HG03342 (cell line): ENCODE measurements around the gene FGB.
A peak's percentile ranks its signal among the peaks of the same experiment; 100 is the strongest.

Experiments
- ATAC-seq: cut with Tn5 transposase; IDR thresholded peaks from one replicate; pipeline ENCODE4 v1.9.1; 2021; ENCODE audit warnings: mild to moderate bottlenecking, moderate library complexity; ENCODE audit not compliant: unreplicated experiment

The FGB gene

DNA sequence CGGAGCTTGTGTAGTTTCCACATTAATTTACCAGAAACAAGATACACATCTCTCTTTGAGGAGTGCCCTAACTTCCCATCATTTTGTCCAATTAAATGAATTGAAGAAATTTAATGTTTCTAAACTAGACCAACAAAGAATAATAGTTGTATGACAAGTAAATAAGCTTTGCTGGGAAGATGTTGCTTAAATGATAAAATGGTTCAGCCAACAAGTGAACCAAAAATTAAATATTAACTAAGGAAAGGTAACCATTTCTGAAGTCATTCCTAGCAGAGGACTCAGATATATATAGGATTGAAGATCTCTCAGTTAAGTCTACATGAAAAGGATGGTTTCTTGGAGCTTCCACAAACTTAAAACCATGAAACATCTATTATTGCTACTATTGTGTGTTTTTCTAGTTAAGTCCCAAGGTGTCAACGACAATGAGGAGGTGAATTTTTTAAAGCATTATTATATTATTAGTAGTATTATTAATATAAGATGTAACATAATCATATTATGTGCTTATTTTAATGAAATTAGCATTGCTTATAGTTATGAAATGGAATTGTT, at the start of gene FGB:
TSS of gene FGB (plus strand) at position 315 of the 558 bp plus-strand sequence. CDS start at position 323, 8 bp downstream.
- ATAC-seq = no peak

GRCh38 chr4:154516318-154517029, 46.3 kb upstream of the FGB start:
- ATAC-seq = no peak

GRCh38 chr4:154517591-154517990, 45.2 kb upstream of the FGB start:
- ATAC-seq = no peak

GRCh38 chr4:154519214-154519613, 43.6 kb upstream of the FGB start:
- no peak for ATAC-seq

DNA sequence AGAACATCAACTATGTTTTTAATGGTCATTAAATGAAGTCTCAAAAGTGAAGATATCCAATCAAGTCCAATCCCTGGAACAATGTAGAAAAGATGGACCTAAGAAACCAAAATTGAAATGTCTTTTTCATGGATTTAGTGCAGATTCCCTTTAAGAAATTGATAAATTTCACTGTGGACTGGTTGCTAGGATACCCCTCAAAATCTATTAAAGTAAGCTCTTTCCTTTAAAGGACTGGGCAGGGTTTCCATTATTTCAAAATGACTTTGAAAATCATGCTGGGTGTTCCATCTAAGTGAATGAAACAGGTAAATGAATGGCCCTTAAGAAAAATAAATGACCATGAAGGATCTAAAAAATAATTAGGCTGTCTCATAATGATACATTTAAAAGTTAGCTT, 41.2 kb upstream of the FGB start:
- no peak for ATAC-seq

- peak; percentile 64 for ATAC-seq
Measured at GRCh38 chr4:154526151-154526550, 36.7 kb upstream of the FGB start.

DNA sequence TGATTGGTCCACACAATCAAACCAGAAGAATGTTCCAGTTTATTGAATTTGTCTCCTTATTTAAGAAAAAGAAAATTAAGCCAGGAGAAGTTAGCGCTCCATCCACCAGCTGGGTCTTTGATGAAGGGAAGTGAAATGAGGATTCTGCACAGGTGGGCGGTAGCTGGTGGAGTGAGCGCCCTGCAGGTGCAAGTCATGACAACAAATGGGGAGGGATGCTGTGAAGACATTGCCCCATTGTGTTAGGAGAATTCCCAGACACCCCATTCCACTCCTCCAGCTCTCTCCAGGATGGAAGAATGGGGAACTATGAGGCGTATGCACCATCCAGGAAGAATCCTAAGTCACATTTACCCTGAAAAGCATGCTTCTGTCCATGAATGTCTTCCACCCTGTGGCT, 35.5 kb upstream of the FGB start:
- no peak for ATAC-seq

DNA sequence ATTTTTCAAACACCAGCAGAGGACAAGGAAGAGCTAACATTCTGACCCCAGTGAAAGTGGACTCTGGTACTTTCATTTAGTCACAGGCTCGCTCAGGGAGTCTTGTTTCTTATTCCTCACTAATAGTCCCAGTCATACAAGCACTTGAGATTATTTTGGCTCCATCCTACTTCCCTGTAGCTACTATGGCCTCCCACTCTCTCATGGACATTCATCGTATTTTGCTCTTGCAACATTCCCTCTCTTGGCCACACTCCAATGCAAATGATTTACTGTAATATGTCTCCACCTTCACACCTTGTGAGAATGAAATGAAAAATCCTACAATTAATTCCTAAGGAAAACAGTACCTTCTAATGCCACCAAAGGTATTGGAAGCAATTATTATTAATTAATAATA, 33.9 kb upstream of the FGB start:
- no peak for ATAC-seq

DNA sequence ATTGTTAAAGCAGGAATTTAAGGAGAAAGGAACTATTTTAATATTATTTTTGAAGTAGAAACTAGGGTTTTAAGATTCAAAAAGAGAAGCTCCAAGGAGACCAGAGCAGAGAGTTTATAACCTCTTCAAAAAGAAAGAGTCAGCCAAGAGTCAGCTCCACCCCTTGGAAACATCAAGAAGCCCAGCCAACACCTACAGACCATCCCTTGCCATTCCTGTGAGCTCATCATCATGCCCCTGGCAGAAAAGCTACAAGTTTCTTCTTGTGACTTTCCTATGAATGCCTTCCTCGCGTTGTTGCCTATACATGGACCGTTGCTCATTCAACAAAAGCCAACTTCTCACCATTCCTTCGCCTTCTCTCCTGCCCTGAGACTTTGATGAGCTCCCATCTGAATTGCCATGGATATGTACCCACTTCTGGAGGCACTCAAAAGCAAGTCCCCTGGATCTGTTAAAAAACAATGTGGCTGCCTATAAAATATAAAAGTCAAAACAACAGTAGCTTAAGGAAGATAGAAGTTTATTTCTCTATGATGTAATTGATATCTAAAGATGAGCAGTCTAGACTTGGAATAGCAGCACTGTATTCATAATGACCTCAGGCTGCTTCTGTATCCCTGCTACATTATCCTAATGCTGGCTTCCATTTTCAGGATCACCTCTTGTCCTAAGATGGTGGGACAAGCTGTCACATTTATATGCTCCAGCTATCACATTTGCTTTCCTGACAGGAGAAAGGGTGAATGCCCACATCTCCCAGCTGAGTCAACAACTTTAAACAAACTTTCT, 32.9 kb upstream of the FGB start:
- no peak for ATAC-seq

DNA sequence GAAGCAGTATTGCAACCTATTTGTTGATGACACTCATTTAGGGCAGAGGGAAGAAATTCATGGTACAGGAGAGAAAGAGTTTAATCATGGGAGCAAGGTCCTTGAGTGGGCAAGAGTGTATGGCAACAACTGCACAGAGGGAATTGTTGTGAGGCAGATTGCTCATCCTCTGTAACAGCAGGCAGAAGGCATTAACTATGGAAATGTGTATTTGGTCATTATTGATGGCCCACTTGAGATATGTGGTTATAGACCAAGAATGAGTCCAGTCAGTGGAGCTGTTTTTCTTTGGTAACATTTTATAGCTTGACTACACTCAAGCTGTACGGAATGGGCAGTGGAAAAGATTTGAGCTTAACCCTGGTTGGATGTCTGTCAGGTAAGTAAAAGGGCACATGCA, 28.5 kb upstream of the FGB start:
- ATAC-seq = no peak

- no peak for ATAC-seq
Measured at GRCh38 chr4:154542271-154542879, 20.4 kb upstream of the FGB start.

DNA sequence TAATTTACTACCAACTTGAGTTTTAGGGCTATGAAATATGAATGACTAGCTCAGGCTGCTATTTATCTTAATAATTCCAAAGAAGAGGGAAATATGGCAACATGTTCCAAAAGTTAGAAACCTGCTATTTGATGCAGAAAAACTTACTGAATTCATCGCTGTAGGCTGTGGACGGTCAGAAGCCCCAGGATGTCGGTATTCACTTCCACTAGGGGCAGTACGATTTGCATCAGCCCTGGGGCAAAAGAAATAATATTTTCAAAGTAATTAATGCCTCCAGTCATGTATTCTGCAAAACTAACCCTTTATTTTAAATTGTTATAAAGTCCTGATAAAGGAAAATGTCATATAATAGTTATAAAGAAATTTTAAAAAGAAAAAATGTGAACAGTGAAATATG, 17.1 kb upstream of the FGB start:
- no peak for ATAC-seq

- peak; percentile 99 for ATAC-seq
Measured at GRCh38 chr4:154549894-154550790, 12.7 kb upstream of the FGB start, which contains the start of gene PLRG1. TSS of gene PLRG1 (minus strand) at chr4:154550400. CDS start at chr4:154550308, 92 bp downstream.

GRCh38 chr4:154551872-154552686, 10.7 kb upstream of the FGB start:
- peak; percentile 55 for ATAC-seq

DNA sequence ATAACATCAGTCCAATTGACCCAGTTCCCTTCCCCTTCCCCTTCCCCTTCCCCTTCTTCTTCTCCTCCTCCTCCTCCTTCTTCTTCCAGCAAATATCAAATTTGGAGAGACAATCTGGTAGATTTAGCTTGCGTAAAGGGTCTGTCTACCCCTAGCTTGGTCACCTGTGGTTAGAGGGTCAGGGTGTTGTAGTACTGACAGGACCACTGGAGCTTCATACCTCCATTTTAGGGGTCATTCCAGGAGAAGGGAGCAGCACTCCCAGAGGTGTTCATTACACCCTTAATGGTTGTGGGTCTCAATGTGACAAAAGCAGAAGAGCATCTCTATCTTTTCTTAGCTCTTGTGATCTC, 3.7 kb upstream of the FGB start:
- peak; percentile 16 for ATAC-seq

- peak; percentile 87 for ATAC-seq
Measured at GRCh38 chr4:154559494-154560418, 3.1 kb upstream of the FGB start.

- ATAC-seq = no peak
Measured at GRCh38 chr4:154560419-154560801, 2.4 kb upstream of the FGB start.

DNA sequence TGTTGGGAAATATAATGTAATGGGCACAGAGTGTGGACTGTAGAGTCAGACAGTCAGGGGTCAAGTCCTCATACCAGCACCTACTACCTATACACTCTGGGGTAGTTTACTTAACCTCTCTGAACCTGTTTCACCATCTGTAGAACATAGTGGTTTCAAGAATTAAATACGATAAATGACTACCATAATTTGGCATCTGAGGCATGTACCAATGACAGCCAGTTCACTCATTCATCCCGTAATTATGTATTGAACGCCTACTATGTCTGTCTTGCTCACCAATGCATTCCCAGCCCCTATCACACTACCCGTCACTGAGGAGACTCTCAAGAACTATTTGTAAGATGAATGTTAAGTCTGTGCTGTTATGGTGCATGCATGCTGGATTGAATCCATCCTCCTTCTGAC, 2.0 kb upstream of the FGB start:
- ATAC-seq = no peak

DNA sequence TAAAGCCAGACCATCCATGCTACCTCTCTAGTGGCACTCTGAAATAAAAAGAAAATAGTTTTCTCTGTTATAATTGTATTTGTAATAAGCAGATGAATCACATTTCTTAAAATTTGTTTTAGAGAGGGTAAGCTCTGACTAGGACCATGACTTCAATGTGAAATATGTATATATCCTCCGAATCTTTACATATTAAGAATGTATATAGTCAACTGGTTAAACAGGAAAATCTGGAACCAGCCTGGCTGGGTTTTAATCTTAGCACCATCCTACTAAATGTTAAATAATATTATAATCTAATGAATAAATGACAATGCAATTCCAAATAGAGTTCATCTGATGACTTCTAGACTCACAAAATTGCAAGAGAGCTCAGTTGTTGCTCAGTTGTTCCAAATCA, 1.5 kb downstream of the FGB start:
- no peak for ATAC-seq
